Fibroblast of lung (primary cell): ENCODE results near the gene HNRNPH3. TPM values are rescaled to one million over a fixed set of nuclear protein-coding genes. Genes with fewer than 3 reads are reported as not detected.

Source experiments
- DNase-seq, 2 donors: peaks; one replicate each; pipeline versions ENCODE4 v3.0.0 to v3.0.0-alpha.2; 2010; ENCODE audit warnings: low read depth in 2 of 2
- H2AFZ ChIP-seq: 2 replicates; pipeline ENCODE4 v1.5.1; 2012; ENCODE audit warnings: low read length, control low read depth, inconsistent platforms
- H3K27ac ChIP-seq: 2 replicates; pipeline ENCODE4 v1.5.1; 2011; ENCODE audit warnings: low read length, control low read depth; ENCODE audit not compliant: insufficient read depth
- H3K27me3 ChIP-seq: 2 replicates; pipeline ENCODE4 v1.5.1; 2011; ENCODE audit warnings: mild to moderate bottlenecking, low read length; ENCODE audit not compliant: control insufficient read depth, insufficient read depth
- H3K36me3 ChIP-seq: 2 replicates; pipeline ENCODE4 v1.5.1; 2011; ENCODE audit warnings: low read length; ENCODE audit not compliant: control insufficient read depth, insufficient read depth
- H3K4me1 ChIP-seq: 2 replicates; pipeline ENCODE4 v1.5.1; 2011; ENCODE audit warnings: low read length; ENCODE audit not compliant: control insufficient read depth, insufficient read depth; ENCODE audit errors: extremely low read depth
- H3K4me2 ChIP-seq: 2 replicates; pipeline ENCODE4 v1.5.1; 2011; ENCODE audit warnings: low read length, control low read depth; ENCODE audit not compliant: insufficient read depth; ENCODE audit errors: extremely low read depth
- H3K4me3 ChIP-seq, 4 experiments: fragments of 200-600 bp in 1 of 4; sonication (generic) in 1 of 4; replicated peaks in 1 of 4; 2 replicates each; pipeline ENCODE4 v1.5.1; 2011 to 2016; ENCODE audit warnings: low read length in 4 of 4, low read depth in 3 of 4, mild to moderate bottlenecking in 3 of 4, control low read depth in 2 of 4, inconsistent platforms in 1 of 4, mixed read lengths in 1 of 4; ENCODE audit not compliant: insufficient read depth in 1 of 4; ENCODE audit errors: control extremely low read depth in 1 of 4
- H3K79me2 ChIP-seq: 2 replicates; pipeline ENCODE4 v1.5.1; 2012; ENCODE audit warnings: mild to moderate bottlenecking, low read length, inconsistent platforms; ENCODE audit not compliant: control insufficient read depth, insufficient read depth
- H3K9ac ChIP-seq: 2 replicates; pipeline ENCODE4 v1.5.1; 2011; ENCODE audit warnings: mild to moderate bottlenecking, low read length, control low read depth; ENCODE audit not compliant: insufficient read depth
- H3K9me3 ChIP-seq: 2 replicates; pipeline ENCODE4 v1.5.1; 2012; ENCODE audit warnings: low read depth, low read length; ENCODE audit not compliant: control insufficient read depth, insufficient read depth
- H4K20me1 ChIP-seq: 2 replicates; pipeline ENCODE4 v1.5.1; 2011; ENCODE audit warnings: low read length; ENCODE audit not compliant: control insufficient read depth, insufficient read depth; ENCODE audit errors: extremely low read depth
- EZH2 ChIP-seq: IDR thresholded peaks from 2 replicates; pipeline ENCODE4 v1.5.1; 2012; ENCODE audit warnings: low read length, control low read depth, mild to moderate bottlenecking; ENCODE audit errors: missing control alignments
- polyA plus RNA-seq, 2 donors: library from polyadenylated mRNA; depleted of rRNA in 1 of 2; stranded (reverse) in 1 of 2; unstranded in 1 of 2; fragments of >200 nt; gene quantifications; 2 replicates each; pipeline ENCODE4 v1.2.1, GENCODE V29; 2011 to 2012; ENCODE audit warnings: missing spikeins in 1 of 2
- total RNA-seq: library from RNA; depleted of rRNA; stranded (reverse); fragments of >200 nt; gene quantifications from 2 replicates; pipeline ENCODE4 v1.2.1, GENCODE V29; 2014
- TF ChIP-seq, protein P1 (sequence below), 2 donors: IDR thresholded peaks in 1 of 2; conservative IDR thresholded peaks in 1 of 2; 1 replicate in 1 of 2; 2 replicates in 1 of 2; pipeline ENCODE4 v1.5.1; 2011 to 2012; ENCODE audit warnings: low read length in 2 of 2, control low read depth in 1 of 2, inconsistent platforms in 1 of 2, low read depth in 1 of 2, mild to moderate bottlenecking in 1 of 2

The HNRNPH3 gene
- total and polyA plus RNA-seq, 2 donors (not counting 1 experiment from before 2014, with no cell fraction given), result 36.7 to 51.1 TPM

DNA sequence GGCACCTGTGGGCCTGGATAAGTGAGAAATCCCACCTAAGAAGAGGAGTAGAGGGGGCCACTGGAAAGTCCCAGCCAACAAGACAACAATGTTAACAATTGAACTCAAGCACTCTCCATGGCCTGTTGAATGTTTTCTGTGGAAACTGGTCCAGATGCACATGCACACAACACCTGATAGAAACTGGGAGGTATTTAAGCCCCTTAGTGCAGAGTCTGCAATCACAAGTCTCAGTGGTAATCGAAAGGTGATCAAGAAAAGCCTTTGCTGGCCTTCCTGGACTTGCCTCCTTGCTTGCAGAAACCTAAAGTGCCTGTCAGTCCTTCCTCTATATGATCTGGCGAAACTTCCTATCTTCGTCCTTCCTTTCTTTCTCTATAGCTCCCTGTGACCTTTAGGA is 30.6 kb upstream of the HNRNPH3 start:
- no peak for DNase-seq
- Histone ChIP-seq H3K36me3 (no peaks in the 10 kb centered on the region), H4K20me1 (no peaks in the 10 kb centered on the region), H2AFZ (no peak overlapping the region), H3K9ac (no peak overlapping the region), H3K4me3 (no peak overlapping the region), H3K27me3 (no peaks in the 10 kb centered on the region), H3K4me1 (no peaks in the 10 kb centered on the region), H3K27ac (no peak overlapping the region), H3K9me3 (no peaks in the 10 kb centered on the region), H3K79me2 (no peaks in the 10 kb centered on the region), H3K4me2 (no peak overlapping the region)
- TF ChIP-seq, protein P1, sequence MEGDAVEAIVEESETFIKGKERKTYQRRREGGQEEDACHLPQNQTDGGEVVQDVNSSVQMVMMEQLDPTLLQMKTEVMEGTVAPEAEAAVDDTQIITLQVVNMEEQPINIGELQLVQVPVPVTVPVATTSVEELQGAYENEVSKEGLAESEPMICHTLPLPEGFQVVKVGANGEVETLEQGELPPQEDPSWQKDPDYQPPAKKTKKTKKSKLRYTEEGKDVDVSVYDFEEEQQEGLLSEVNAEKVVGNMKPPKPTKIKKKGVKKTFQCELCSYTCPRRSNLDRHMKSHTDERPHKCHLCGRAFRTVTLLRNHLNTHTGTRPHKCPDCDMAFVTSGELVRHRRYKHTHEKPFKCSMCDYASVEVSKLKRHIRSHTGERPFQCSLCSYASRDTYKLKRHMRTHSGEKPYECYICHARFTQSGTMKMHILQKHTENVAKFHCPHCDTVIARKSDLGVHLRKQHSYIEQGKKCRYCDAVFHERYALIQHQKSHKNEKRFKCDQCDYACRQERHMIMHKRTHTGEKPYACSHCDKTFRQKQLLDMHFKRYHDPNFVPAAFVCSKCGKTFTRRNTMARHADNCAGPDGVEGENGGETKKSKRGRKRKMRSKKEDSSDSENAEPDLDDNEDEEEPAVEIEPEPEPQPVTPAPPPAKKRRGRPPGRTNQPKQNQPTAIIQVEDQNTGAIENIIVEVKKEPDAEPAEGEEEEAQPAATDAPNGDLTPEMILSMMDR (conservative IDR thresholded peaks at IDR 0.05 in 1 of 2, IDR thresholded peaks at IDR 0.05 in 1 of 2; ENCODE audit: low read depth in 1 of 2, low read length in 2 of 2), result no peak
- no peak for TF ChIP-seq EZH2

DNA sequence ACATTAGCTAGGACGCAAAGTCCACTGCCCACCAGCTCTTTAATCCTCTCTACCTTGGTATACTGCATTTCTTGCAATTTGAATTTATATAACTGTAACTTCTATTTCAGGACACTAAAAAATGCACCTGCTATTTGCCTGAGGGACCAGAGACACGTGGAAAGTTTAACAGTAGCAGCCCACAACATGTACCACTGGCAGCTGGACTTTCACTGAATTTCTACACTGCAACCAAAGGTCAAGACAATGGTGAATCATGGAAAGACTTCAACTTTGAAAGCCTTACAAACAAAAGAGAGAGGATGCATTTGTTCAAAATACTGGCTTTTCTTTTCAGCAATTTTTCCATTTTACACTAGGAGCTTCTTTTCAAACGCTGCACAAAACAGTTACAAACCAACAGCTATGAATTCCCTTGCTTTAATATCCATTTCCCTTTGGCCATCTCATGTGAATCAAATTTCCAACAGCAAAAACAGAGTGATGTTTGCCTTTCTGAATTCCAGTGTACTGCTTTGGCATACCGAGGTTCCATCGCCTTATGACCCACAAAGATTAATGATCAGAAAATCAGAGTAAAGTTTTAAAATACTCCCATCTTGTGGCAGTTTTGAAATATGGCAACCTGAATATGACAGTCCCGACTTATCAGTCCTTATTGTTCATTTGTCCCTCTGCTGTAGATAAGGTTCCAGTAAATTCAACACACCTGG is 29.9 kb upstream of the HNRNPH3 start:
- no peaks in the 10 kb centered on the region for H3K79me2 ChIP-seq
- no peak for TF ChIP-seq EZH2
- TF ChIP-seq, protein P1 (conservative IDR thresholded peaks at IDR 0.05 in 1 of 2, IDR thresholded peaks at IDR 0.05 in 1 of 2; ENCODE audit: low read depth in 1 of 2, low read length in 2 of 2), result peak; percentile 44 to 54
- H3K9me3 ChIP-seq, result no peaks in the 10 kb centered on the region
- H3K36me3 ChIP-seq, result no peaks in the 10 kb centered on the region
- no peak overlapping the region for H3K4me3 ChIP-seq
- H3K27me3 ChIP-seq, result no peaks in the 10 kb centered on the region
- no peaks in the 10 kb centered on the region for H4K20me1 ChIP-seq
- DNase-seq, result peak; percentile 58 to 76
- no peak overlapping the region for H2AFZ ChIP-seq
- H3K4me1 ChIP-seq, result no peaks in the 10 kb centered on the region
- no peak overlapping the region for H3K27ac ChIP-seq
- H3K9ac ChIP-seq, result no peak overlapping the region
- no peak overlapping the region for H3K4me2 ChIP-seq

DNA sequence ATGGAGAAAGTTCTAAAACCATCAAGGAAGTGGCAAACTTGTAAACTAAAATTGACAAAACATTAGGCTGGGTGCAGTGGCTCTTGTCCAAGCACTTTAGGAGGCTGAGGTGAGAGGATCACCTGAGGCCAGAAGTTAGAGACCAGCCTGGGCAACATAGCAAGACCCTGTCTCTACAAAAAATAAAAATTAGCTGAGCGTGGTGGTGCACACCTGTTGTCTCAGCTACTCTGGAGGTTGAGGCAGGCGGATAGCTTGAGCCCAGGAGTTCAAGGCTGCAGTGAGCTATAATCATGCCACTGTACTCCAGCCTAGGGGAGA is 29.4 kb upstream of the HNRNPH3 start:
- Histone ChIP-seq H3K9ac (no peak overlapping the region), H4K20me1 (no peaks in the 10 kb centered on the region), H3K4me2 (no peak overlapping the region), H2AFZ (no peak overlapping the region), H3K9me3 (no peaks in the 10 kb centered on the region), H3K27me3 (no peaks in the 10 kb centered on the region), H3K79me2 (no peaks in the 10 kb centered on the region), H3K36me3 (no peaks in the 10 kb centered on the region), H3K27ac (no peak overlapping the region), H3K4me3 (no peak overlapping the region), H3K4me1 (no peaks in the 10 kb centered on the region)
- TF ChIP-seq, protein P1 (conservative IDR thresholded peaks at IDR 0.05 in 1 of 2, IDR thresholded peaks at IDR 0.05 in 1 of 2; ENCODE audit: low read depth in 1 of 2, low read length in 2 of 2), result no peak
- no peak for TF ChIP-seq EZH2
- no peak for DNase-seq
